HepG2 (cell line): ENCODE results near the gene NR5A2. TPM values are rescaled to one million over a fixed set of nuclear protein-coding genes. Genes with fewer than 3 reads are reported as not detected.

Experiments
- EP300 ChIP-seq, 3 experiments: sonication (generic) in 1 of 3; formaldehyde crosslinking in 1 of 3; IDR thresholded peaks; 2 replicates each; pipeline versions ENCODE4 v1.5.1 to v1.6.1; 2011 to 2020; ENCODE audit warnings: low read depth in 2 of 3, low read length in 2 of 3, borderline replicate concordance in 1 of 3, improper control_type of control experiment in 1 of 3, mild to moderate bottlenecking in 1 of 3, missing genetic modification reagents in 1 of 3, moderate library complexity in 1 of 3
- FOXM1 ChIP-seq: sonication (generic); formaldehyde crosslinking; IDR thresholded peaks from 2 replicates; pipeline ENCODE4 v1.5.0; 2020; ENCODE audit warnings: missing genetic modification reagents
- HNRNPUL1 ChIP-seq: fragments of 200-400 bp; formaldehyde crosslinking; IDR thresholded peaks from 2 replicates; pipeline ENCODE4 v1.6.1; 2017; ENCODE audit warnings: low read depth, mild to moderate bottlenecking, low read length, moderate library complexity
- ISL2 ChIP-seq: sonication (generic); formaldehyde crosslinking; IDR thresholded peaks from 2 replicates; pipeline ENCODE4 v1.5.0; 2020; ENCODE audit warnings: missing genetic modification reagents
- LCORL ChIP-seq, 2 experiments: fragments of 450-650 bp in 1 of 2; sonication (generic) in 1 of 2; formaldehyde crosslinking in 1 of 2; IDR thresholded peaks; 2 replicates each; pipeline versions ENCODE4 v1.5.0 to v1.6.1; 2017 to 2020; ENCODE audit warnings: antibody characterized with exemption in 1 of 2, missing genetic modification reagents in 1 of 2
- MXI1 ChIP-seq: IDR thresholded peaks from 3 replicates; pipeline ENCODE4 v1.6.1; 2012; ENCODE audit warnings: low read depth, low read length, inconsistent platforms, borderline replicate concordance
- PAWR ChIP-seq: sonication (generic); formaldehyde crosslinking; IDR thresholded peaks from 2 replicates; pipeline ENCODE4 v1.4.0; 2020; ENCODE audit warnings: missing genetic modification reagents, mild to moderate bottlenecking, borderline replicate concordance
- REST ChIP-seq, 2 experiments: IDR thresholded peaks; 2 replicates each; pipeline ENCODE4 v1.6.1; 2011 to 2012; ENCODE audit warnings: low read length in 2 of 2, borderline replicate concordance in 1 of 2, low read depth in 1 of 2, mild to moderate bottlenecking in 1 of 2, moderate library complexity in 1 of 2
- RFXAP ChIP-seq: sonication (generic); formaldehyde crosslinking; IDR thresholded peaks from 2 replicates; pipeline ENCODE4 v1.4.0; 2020; ENCODE audit warnings: missing genetic modification reagents, borderline replicate concordance
- SOX5 ChIP-seq: IDR thresholded peaks from 2 replicates; pipeline ENCODE4 v1.6.1; 2016; ENCODE audit warnings: borderline replicate concordance
- WIZ ChIP-seq: sonication (generic); formaldehyde crosslinking; IDR thresholded peaks from 2 replicates; pipeline ENCODE4 v1.5.1; 2020; ENCODE audit warnings: mild to moderate bottlenecking, missing genetic modification reagents
- XRCC5 ChIP-seq: fragments of 200-400 bp; formaldehyde crosslinking; optimal IDR thresholded peaks from 2 replicates; pipeline ENCODE3; 2017; ENCODE audit warnings: mild to moderate bottlenecking, low read length
- ZBTB8A ChIP-seq: sonication (generic); formaldehyde crosslinking; IDR thresholded peaks from 2 replicates; pipeline ENCODE4 v1.4.0; 2020; ENCODE audit warnings: mild to moderate bottlenecking, low read depth, missing genetic modification reagents, borderline replicate concordance
- ZHX1 ChIP-seq: sonication (generic); formaldehyde crosslinking; IDR thresholded peaks from 2 replicates; pipeline ENCODE4 v1.8.1; 2022; ENCODE audit warnings: low read depth, mild to moderate bottlenecking, missing genetic modification reagents
- ZMAT3 ChIP-seq: sonication (generic); formaldehyde crosslinking; conservative IDR thresholded peaks from 2 replicates; pipeline ENCODE4 v1.7.0; 2021; ENCODE audit warnings: missing genetic modification reagents
- ZNF30 ChIP-seq: sonication (generic); formaldehyde crosslinking; IDR thresholded peaks from 2 replicates; pipeline ENCODE4 v1.5.0; 2020; ENCODE audit warnings: mild to moderate bottlenecking, missing genetic modification reagents
- ZNF33B ChIP-seq: sonication (generic); formaldehyde crosslinking; IDR thresholded peaks from 2 replicates; pipeline ENCODE4 v1.5.1; 2020; ENCODE audit warnings: mild to moderate bottlenecking, missing genetic modification reagents
- ZNF720 ChIP-seq: sonication (generic); formaldehyde crosslinking; IDR thresholded peaks from 2 replicates; pipeline ENCODE4 v1.4.0; 2020; ENCODE audit warnings: missing genetic modification reagents
- ZNF740 ChIP-seq: sonication (generic); formaldehyde crosslinking; IDR thresholded peaks from 2 replicates; pipeline ENCODE4 v1.4.0; 2020; ENCODE audit warnings: missing genetic modification reagents
- ZNF777 ChIP-seq: sonication (generic); formaldehyde crosslinking; IDR thresholded peaks from 2 replicates; pipeline ENCODE4 v1.4.0; 2020; ENCODE audit warnings: missing genetic modification reagents
- ZSCAN29 ChIP-seq: sonication (generic); formaldehyde crosslinking; conservative IDR thresholded peaks from 2 replicates; pipeline ENCODE4 v1.4.0; 2020; ENCODE audit warnings: mild to moderate bottlenecking, missing genetic modification reagents
- polyA plus RNA-seq, 8 experiments: library from polyadenylated mRNA; depleted of rRNA in 3 of 8; stranded (reverse) in 7 of 8; unstranded in 1 of 8; fragments of >200 nt; fragmentation: Illumina TruSeq in 4 of 8; extraction: Trizol in 4 of 8; gene quantifications; 2 replicates each; pipeline versions ENCODE4 v1.2.1 to v1.2.3, GENCODE V29; 2011 to 2016; ENCODE audit warnings: low read depth in 4 of 8, missing spikeins in 1 of 8, mixed read lengths in 1 of 8; ENCODE audit not compliant: insufficient read depth in 1 of 8
- total RNA-seq, 5 experiments: library from RNA; depleted of rRNA; stranded (reverse); fragments of >200 nt; fragmentation: Illumina TruSeq; extraction: Trizol; gene quantifications; 2 replicates each; pipeline ENCODE4 v1.2.3, GENCODE V29; 2016; ENCODE audit warnings: low read depth in 1 of 5

Gene NR5A2
- total and polyA plus RNA-seq, 2 of the 13 experiments (the other 11 are each of a cell fraction or from before 2014, with no cell fraction given) = 0.24 to 2.8 TPM

GRCh38 chr1:200040481-200041138 is 13.1 kb downstream of the NR5A2 start (continued):
- TF ChIP-seq REST (IDR thresholded peaks at IDR 0.05; ENCODE audit: borderline replicate concordance in 1 of 2, low read depth in 1 of 2, low read length in 2 of 2) (no peak; a peak in 1 of 4 replicates), XRCC5 (peak; percentile 90), ZNF720 (no peak), WIZ (no peak), ZNF740 (CRISPR knock-in tag) (no peak), EP300 (IDR thresholded peaks at IDR 0.05; ENCODE audit: low read depth in 2 of 2, low read length in 2 of 2) (peak; percentile 8 to 37; a peak in 2 of 4 replicates), EP300 (CRISPR knock-in tag; IDR thresholded peaks at IDR 0.05; ENCODE audit: borderline replicate concordance) (peak; percentile 69; the same call in 1 of the 2 replicates), ZHX1 (CRISPR knock-in tag) (no peak), ZNF777 (CRISPR knock-in tag) (peak; percentile 39; the same call in 1 of the 2 replicates), ZBTB8A (CRISPR knock-in tag) (no peak), MXI1 (no peak), ZMAT3 (CRISPR knock-in tag) (0 out of 2 replicates have a peak, but pooled peaks have one; percentile 36), LCORL (IDR thresholded peaks at IDR 0.05) (no peak), LCORL (CRISPR knock-in tag; IDR thresholded peaks at IDR 0.05) (peak; percentile 84; the same call in 1 of the 2 replicates), RFXAP (no peak), ZNF30 (CRISPR knock-in tag) (no peak), HNRNPUL1 (no peak), ISL2 (0 out of 2 replicates have a peak, but pooled peaks have one; percentile 20), ZNF33B (0 out of 2 replicates have a peak, but pooled peaks have one; percentile 25), FOXM1 (CRISPR knock-in tag) (no peak), PAWR (CRISPR knock-in tag) (no peak), SOX5 (peak; percentile 65; the same call in 1 of the 2 replicates), ZSCAN29 (CRISPR knock-in tag) (0 out of 2 replicates have a peak, but pooled peaks have one; percentile 43)
